HEK293 (cell line): ENCODE data around the gene THAP7.

ENCODE experiments used
- BCL11A ChIP-seq: fragments of 450-650 bp; formaldehyde crosslinking; IDR thresholded peaks from 2 replicates; pipeline ENCODE4 v1.5.1; 2016; ENCODE audit warnings: low read depth, missing biosample characterization, missing genetic modification characterization
- BCL11B ChIP-seq: fragments of 450-650 bp; formaldehyde crosslinking; IDR thresholded peaks from 2 replicates; pipeline ENCODE4 v1.5.1; 2016; ENCODE audit warnings: low read depth, missing biosample characterization, missing genetic modification characterization
- ZBTB7A ChIP-seq: fragments of 450-650 bp; formaldehyde crosslinking; IDR thresholded peaks from 2 replicates; pipeline ENCODE4 v1.5.1; 2016; ENCODE audit warnings: low read depth, missing biosample characterization, missing genetic modification characterization
- ZFP41 ChIP-seq: fragments of 450-650 bp; formaldehyde crosslinking; IDR thresholded peaks from 2 replicates; pipeline ENCODE4 v1.5.1; 2016; ENCODE audit warnings: missing biosample characterization, missing genetic modification characterization, borderline replicate concordance
- ZNF610 ChIP-seq: fragments of 450-650 bp; formaldehyde crosslinking; IDR thresholded peaks from 2 replicates; pipeline ENCODE4 v1.5.1; 2016; ENCODE audit warnings: missing biosample characterization, missing genetic modification characterization, borderline replicate concordance
- ZNF747 ChIP-seq: fragments of 450-650 bp; formaldehyde crosslinking; IDR thresholded peaks from 2 replicates; pipeline ENCODE4 v1.5.1; 2016; ENCODE audit warnings: missing biosample characterization, missing genetic modification characterization
- ZSCAN16 ChIP-seq: fragments of 450-650 bp; formaldehyde crosslinking; IDR thresholded peaks from 2 replicates; pipeline ENCODE4 v1.5.1; 2016; ENCODE audit warnings: missing biosample characterization, missing genetic modification characterization
- TF ChIP-seq, protein P1 (sequence below): fragments of 450-650 bp; formaldehyde crosslinking; IDR thresholded peaks from 2 replicates; pipeline ENCODE4 v1.5.1; 2016; ENCODE audit warnings: missing biosample characterization, missing genetic modification characterization
- TF ChIP-seq, protein P2 (sequence below): fragments of 450-650 bp; formaldehyde crosslinking; IDR thresholded peaks from 2 replicates; pipeline ENCODE4 v1.5.1; 2016; ENCODE audit warnings: missing biosample characterization, missing genetic modification characterization

- TF ChIP-seq BCL11A (tag by site-specific recombination): no peak
- TF ChIP-seq, protein P1, sequence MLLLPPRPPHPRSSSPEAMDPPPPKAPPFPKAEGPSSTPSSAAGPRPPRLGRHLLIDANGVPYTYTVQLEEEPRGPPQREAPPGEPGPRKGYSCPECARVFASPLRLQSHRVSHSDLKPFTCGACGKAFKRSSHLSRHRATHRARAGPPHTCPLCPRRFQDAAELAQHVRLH: no peak
- TF ChIP-seq, protein P2, sequence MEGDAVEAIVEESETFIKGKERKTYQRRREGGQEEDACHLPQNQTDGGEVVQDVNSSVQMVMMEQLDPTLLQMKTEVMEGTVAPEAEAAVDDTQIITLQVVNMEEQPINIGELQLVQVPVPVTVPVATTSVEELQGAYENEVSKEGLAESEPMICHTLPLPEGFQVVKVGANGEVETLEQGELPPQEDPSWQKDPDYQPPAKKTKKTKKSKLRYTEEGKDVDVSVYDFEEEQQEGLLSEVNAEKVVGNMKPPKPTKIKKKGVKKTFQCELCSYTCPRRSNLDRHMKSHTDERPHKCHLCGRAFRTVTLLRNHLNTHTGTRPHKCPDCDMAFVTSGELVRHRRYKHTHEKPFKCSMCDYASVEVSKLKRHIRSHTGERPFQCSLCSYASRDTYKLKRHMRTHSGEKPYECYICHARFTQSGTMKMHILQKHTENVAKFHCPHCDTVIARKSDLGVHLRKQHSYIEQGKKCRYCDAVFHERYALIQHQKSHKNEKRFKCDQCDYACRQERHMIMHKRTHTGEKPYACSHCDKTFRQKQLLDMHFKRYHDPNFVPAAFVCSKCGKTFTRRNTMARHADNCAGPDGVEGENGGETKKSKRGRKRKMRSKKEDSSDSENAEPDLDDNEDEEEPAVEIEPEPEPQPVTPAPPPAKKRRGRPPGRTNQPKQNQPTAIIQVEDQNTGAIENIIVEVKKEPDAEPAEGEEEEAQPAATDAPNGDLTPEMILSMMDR (tag by site-specific recombination): no peak
- no peak for TF ChIP-seq ZBTB7A (tag by site-specific recombination)
- TF ChIP-seq ZFP41 (tag by site-specific recombination): no peak
- no peak for TF ChIP-seq BCL11B (tag by site-specific recombination)
- TF ChIP-seq ZSCAN16 (tag by site-specific recombination): no peak
- no peak for TF ChIP-seq ZNF747
- TF ChIP-seq ZNF610: no peak
Observed at GRCh38 chr22:21032037-21032867, 30.3 kb upstream of the THAP7 start, which contains the start of gene SLC7A4.
